Measurements from ENCODE around the gene HLX. TPM values are rescaled to one million over a fixed set of nuclear protein-coding genes. Genes with fewer than 3 reads are reported as not detected.

HLX gene
- total and polyA plus RNA-seq, 2 of the 13 experiments (the other 11 are each of a cell fraction or from before 2014, with no cell fraction given) = 0.30 to 0.35 TPM

DNA sequence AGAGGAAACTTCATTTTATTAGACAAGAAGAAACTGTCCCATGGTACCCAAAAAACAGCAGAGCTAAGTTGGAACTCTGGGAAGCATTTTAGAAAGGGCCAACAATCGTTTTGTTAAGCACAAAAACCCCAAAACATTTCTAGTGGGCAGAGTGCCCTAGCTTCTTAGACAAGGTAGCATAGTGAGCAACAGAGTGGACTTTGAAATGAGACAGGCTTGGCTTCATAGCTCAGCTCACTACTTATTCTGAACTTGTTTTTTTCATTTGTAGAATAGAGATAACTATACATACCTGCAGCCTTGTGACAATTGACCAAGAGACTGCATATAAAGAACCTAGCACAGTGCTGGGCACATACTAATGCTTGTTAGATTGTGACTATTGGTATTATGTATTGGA, 50.1 kb downstream of the HLX start (continued):
- no peak for TF ChIP-seq ZSCAN20 (CRISPR knock-in tag; IDR thresholded peaks at IDR 0.05; ENCODE audit: borderline replicate concordance)
- no peak for TF ChIP-seq ZNF367 (CRISPR knock-in tag; IDR thresholded peaks at IDR 0.05; ENCODE audit: borderline replicate concordance)

Other genes starting within 250 kb of the HLX start
- 85.9 and 86.7 TPM in 2 replicates for gene C1orf115, start 189.1 kb upstream of the HLX start, total RNA-seq (2016; rRNA removed; fragmentation: Illumina TruSeq; extraction: Trizol)
- gene C1orf115, start 189.1 kb upstream of the HLX start, polyA plus RNA-seq (2011; rRNA removed) = 25.2 and 30.9 TPM in 2 replicates
- gene MTARC2, start 131.1 kb upstream of the HLX start, total RNA-seq (2016; rRNA removed; fragmentation: Illumina TruSeq; extraction: Trizol) = 4.7 and 10.1 TPM in 2 replicates
- 8.5 and 13.6 TPM in 2 replicates for gene MTARC2, start 131.1 kb upstream of the HLX start, polyA plus RNA-seq (2011; rRNA removed)
- gene MTARC1, start 92.5 kb upstream of the HLX start, total RNA-seq (2016; rRNA removed; fragmentation: Illumina TruSeq; extraction: Trizol) = 64.2 and 106 TPM in 2 replicates
- gene MTARC1, start 92.5 kb upstream of the HLX start, polyA plus RNA-seq (2011; rRNA removed) = 14.5 and 19.4 TPM in 2 replicates

All from HepG2 (cell line).